ENCODE data around the gene GPX6. TPM values are rescaled to one million over a fixed set of nuclear protein-coding genes. Genes with fewer than 3 reads are reported as not detected.

Gene GPX6
- total RNA-seq, 1 experiment from 2014 or later, result not detected

DNA sequence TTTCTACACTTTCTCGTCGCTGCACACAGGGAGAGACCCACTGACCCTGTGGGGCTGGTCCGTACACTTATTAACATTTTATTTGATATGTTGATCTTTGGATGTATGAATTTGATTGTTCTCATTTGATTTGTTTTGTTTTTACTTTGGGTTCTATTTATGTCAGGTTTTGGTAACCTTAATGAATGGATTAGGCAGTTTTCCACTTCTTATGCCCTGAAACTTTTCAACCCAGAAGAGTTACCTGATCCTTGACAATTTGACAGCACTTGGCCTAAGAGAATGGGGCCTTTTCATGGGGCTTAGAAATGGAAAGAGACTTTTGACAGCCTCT, 23.6 kb downstream of the GPX6 start:
- Histone ChIP-seq H3K27ac (ENCODE audit: low read length) (no peak overlapping the region), H3K9me3 (ENCODE audit: control insufficient read depth, insufficient read depth, low read depth, low read length) (no peaks in the 10 kb centered on the region), H3K27me3 (ENCODE audit: control insufficient read depth, insufficient read depth, low read length) (no peaks in the 10 kb centered on the region), H3K36me3 (ENCODE audit: control insufficient read depth, insufficient read depth, low read length) (no peaks in the 10 kb centered on the region), H3K4me1 (ENCODE audit: control insufficient read depth, insufficient read depth, low read length) (peaks cover 4% of the 10 kb centered on the region; the same call in 1 of the 2 replicates), H3K4me3 (ENCODE audit: low read depth in 2 of 2, low read length in 2 of 2) (no peak overlapping the region)
- CTCF ChIA-PET, result interaction anchor here (0.6 kb wide), 1 partner anchor 483 kb away, joined by 3 read pairs; no protein-coding TSS in a partner anchor
- no TSS peak for BruUV-seq (replicated peaks)
- ATAC-seq (no peak), DNase-seq (ENCODE audit: low read depth, low spot score) (no peak)
- intact Hi-C loops (cut with micrococcal nuclease; ENCODE audit: unreplicated experiment), result no loop called here
- TF ChIP-seq REST (IDR thresholded peaks at IDR 0.05; ENCODE audit: insufficient read depth in 1 of 2, low read depth in 2 of 2, low read length in 1 of 2) (no peak), POLR2AphosphoS5 (IDR thresholded peaks at IDR 0.05; ENCODE audit: low read depth, low read length) (no peak), SIN3A (IDR thresholded peaks at IDR 0.05; ENCODE audit: borderline replicate concordance, insufficient read depth, low read depth, low read length) (no peak), CTCF (IDR thresholded peaks at IDR 0.05) (no peak), TCF7L2 (IDR thresholded peaks at IDR 0.05; ENCODE audit: low read depth, low read length) (no peak)
- POLR2A ChIA-PET, result no interaction called here
- in situ Hi-C loops (cut with HindIII; ENCODE audit: low pct_unique_long_range_greater_than_20kb, low sequenced_read_pairs), result no loop called here

GRCh38 chr6:28490205-28490890, 25.2 kb downstream of the GPX6 start:
- TSS peak; percentile 94 for BruUV-seq (replicated peaks)
- Histone ChIP-seq H3K27me3 (ENCODE audit: control insufficient read depth, insufficient read depth, low read length) (no peaks in the 10 kb centered on the region), H3K4me1 (ENCODE audit: control insufficient read depth, insufficient read depth, low read length) (peaks cover 4% of the 10 kb centered on the region; the same call in 1 of the 2 replicates), H3K9me3 (ENCODE audit: control insufficient read depth, insufficient read depth, low read depth, low read length) (no peaks in the 10 kb centered on the region), H3K27ac (ENCODE audit: low read length) (peak overlapping the region; percentile 83), H3K36me3 (ENCODE audit: control insufficient read depth, insufficient read depth, low read length) (no peaks in the 10 kb centered on the region), H3K4me3 (ENCODE audit: low read depth in 2 of 2, low read length in 2 of 2) (peak overlapping the region; percentile 72 to 88)
- TF ChIP-seq SIN3A (IDR thresholded peaks at IDR 0.05; ENCODE audit: borderline replicate concordance, insufficient read depth, low read depth, low read length) (no peak), POLR2AphosphoS5 (IDR thresholded peaks at IDR 0.05; ENCODE audit: low read depth, low read length) (no peak), TCF7L2 (IDR thresholded peaks at IDR 0.05; ENCODE audit: low read depth, low read length) (no peak), CTCF (IDR thresholded peaks at IDR 0.05) (no peak), REST (IDR thresholded peaks at IDR 0.05; ENCODE audit: insufficient read depth in 1 of 2, low read depth in 2 of 2, low read length in 1 of 2) (no peak)
- ATAC-seq (peak; percentile 57), DNase-seq (ENCODE audit: low read depth, low spot score) (no peak)
- in situ Hi-C loops (cut with HindIII; ENCODE audit: low pct_unique_long_range_greater_than_20kb, low sequenced_read_pairs) (no loop called here), intact Hi-C loops (cut with micrococcal nuclease; ENCODE audit: unreplicated experiment) (no loop called here)
- POLR2A ChIA-PET, result no interaction called here
- CTCF ChIA-PET, result no interaction called here

Measured in Panc1 (cell line).